ENCODE data around the gene APLP2.
"Not testable (repeated sequence)": the region's sequence is repeated elsewhere in the genome, so short reads cannot be mapped to it uniquely, and the experiment has no call there.

APLP2 gene

GRCh38 chr11:130088919-130089673 is 19.4 kb downstream of the APLP2 start:
- DNase-seq (ENCODE audit: low spot score) = no peak
- TF ChIP-seq CTCF (IDR thresholded peaks at IDR 0.05) = no peak

DNA sequence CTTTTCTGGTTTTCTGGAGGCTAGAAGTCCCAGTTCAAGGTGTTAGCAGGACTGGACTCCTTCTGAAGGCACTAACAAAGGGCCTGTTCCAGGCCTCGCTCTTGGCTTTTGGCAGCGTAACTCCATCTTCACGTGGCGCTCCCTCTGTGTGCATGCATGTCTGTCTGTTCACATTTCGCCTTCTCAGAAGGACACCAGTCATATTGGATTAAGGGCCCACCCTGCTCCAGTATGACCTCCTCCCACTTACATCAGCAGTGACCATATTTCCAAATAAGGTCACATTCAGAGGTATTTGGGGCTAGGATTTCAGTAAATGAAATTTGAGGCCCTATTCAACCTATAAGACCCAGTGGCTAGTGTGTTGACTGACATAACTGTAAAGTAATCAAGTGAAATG is 20.0 kb downstream of the APLP2 start:
- DNase-seq (ENCODE audit: low spot score) = no peak
- TF ChIP-seq CTCF (IDR thresholded peaks at IDR 0.05) = no peak
- Histone ChIP-seq H3K4me3 (no peak overlapping the region), H3K27ac (no peak overlapping the region)

More at GRCh38 chr11:130088919-130089673, 19.4 kb downstream of the APLP2 start:
- H3K4me3 ChIP-seq = no peak overlapping the region
- no peak overlapping the region for H3K27ac ChIP-seq

- not testable (repeated sequence) for H3K4me3 ChIP-seq; DNase-seq (ENCODE audit: low spot score); H3K27ac ChIP-seq
Observed at GRCh38 chr11:130090517-130090916, 20.8 kb downstream of the APLP2 start.

DNA sequence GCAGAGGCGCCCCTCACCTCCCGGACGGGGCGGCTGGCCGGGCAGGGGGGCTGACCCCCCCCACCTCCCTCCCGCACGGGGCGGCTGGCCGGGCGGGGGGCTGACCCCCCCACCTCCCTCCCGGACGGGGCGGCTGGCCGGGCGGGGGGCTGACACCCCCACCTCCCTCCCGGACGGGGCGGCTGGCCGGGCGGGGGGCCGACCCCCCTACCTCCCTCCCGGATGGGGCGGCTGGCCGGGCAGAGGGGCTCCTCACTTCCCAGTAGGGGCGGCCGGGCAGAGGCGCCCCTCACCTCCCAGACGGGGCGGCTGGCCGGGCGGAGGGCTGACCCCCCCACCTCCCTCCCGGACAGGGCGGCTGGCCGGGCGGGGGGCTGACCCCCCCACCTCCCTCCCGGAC is 21.5 kb downstream of the APLP2 start:
- DNase-seq (ENCODE audit: low spot score); H3K27ac ChIP-seq; H3K4me3 ChIP-seq: not testable (repeated sequence)

DNA sequence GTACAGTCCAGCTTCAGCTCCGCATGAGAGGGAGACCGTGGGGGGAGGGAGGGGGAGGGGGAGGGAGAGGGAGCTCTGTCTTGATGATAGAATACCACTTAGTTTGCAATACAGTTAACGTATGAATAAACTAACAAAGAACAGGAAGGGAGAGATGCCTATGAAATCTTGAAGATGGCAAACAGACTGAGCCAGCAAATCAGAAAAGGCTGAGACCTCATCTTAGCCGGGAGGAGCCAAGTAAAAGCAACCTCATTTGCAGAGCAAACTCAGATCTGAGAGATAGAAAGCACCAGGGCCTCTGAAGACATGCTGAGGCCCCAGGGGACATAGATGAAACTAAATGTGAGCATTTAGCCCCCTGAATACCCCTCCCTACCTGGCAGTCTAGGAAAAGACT is 23.0 kb downstream of the APLP2 start:
- DNase-seq (ENCODE audit: low spot score) = no peak
- no peak for TF ChIP-seq CTCF (IDR thresholded peaks at IDR 0.05)
- Histone ChIP-seq H3K27ac (no peak overlapping the region), H3K4me3 (no peak overlapping the region)

DNA sequence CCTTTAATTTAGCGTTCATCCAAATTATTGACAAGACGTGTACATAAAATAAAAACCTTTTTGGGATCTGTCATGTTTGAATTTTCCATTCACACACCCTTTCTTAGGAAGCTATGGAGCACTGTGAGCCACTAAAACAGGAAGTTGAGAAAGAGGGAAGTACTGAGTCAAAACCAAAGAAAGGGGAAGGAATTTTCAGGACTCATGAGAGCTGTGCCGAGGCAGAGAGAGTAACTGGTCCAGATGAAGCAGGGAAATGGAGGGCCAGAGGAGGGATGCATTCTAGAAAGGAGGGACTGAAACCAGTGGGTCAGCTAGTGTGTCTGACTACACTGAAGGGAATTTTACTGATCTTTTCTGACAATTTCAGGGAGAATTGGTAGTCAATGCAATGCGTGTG is 24.9 kb downstream of the APLP2 start:
- Histone ChIP-seq H3K27ac (no peak overlapping the region), H3K4me3 (no peak overlapping the region)
- TF ChIP-seq CTCF (IDR thresholded peaks at IDR 0.05) = no peak
- no peak for DNase-seq (ENCODE audit: low spot score)

DNA sequence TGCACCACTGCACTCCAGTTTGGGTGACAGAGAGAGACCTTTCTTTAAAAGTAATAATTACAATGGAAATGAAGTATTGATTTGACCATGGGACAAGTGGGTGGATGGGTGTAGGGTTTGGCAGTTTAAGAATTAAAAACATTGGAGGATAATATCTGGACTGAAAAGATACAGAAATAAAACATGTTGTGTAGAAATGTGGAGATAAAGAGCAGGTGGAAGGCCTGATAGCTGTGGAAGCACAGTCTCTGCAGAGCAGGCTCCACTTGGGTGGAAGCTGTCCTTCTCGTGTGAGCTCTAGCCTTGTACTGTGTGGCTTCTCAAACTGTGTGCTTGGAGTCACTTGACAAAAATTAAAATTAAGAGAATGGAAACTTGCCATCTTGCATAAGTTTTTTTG is 25.6 kb downstream of the APLP2 start:
- no peak for DNase-seq (ENCODE audit: low spot score)
- Histone ChIP-seq H3K27ac (no peak overlapping the region), H3K4me3 (no peak overlapping the region)
- no peak for TF ChIP-seq CTCF (IDR thresholded peaks at IDR 0.05)

GRCh38 chr11:130096042-130096441 is 26.3 kb downstream of the APLP2 start:
- no peak overlapping the region for H3K4me3 ChIP-seq
- TF ChIP-seq CTCF (IDR thresholded peaks at IDR 0.05) = no peak
- H3K27ac ChIP-seq = no peak overlapping the region
- DNase-seq (ENCODE audit: low spot score) = no peak
